ENCODE results near the gene COL21A1.

- TF ChIP-seq FOXK2 (IDR thresholded peaks at IDR 0.05) (no peak), HDGF (IDR thresholded peaks at IDR 0.05; ENCODE audit: borderline replicate concordance) (no peak), FOXM1 (IDR thresholded peaks at IDR 0.05; ENCODE audit: borderline replicate concordance) (no peak), SP1 (IDR thresholded peaks at IDR 0.05) (no peak), ZNF384 (IDR thresholded peaks at IDR 0.05) (no peak), NFRKB (IDR thresholded peaks at IDR 0.05) (no peak), L3MBTL2 (conservative IDR thresholded peaks at IDR 0.05) (no peak), ELF4 (IDR thresholded peaks at IDR 0.05) (no peak)
Observed at GRCh38 chr6:56062836-56063235, 184.5 kb downstream of the COL21A1 start.
